GM20000 (cell line): ENCODE data around the gene DGKG.
A peak's percentile ranks its signal among the peaks of the same experiment; 100 is the strongest.

Experiments used
- DNase-seq: peaks from one replicate; pipeline ENCODE4 v3.0.0; 2012; ENCODE audit warnings: low spot score
- CTCF ChIP-seq: IDR thresholded peaks from 2 replicates; pipeline ENCODE4 v1.5.1; 2012; ENCODE audit warnings: mild to moderate bottlenecking, control low read depth; ENCODE audit errors: extremely low read depth, missing control alignments

The DGKG gene

GRCh38 chr3:186166036-186166435 is 196.0 kb downstream of the DGKG start:
- TF ChIP-seq CTCF = no peak
- DNase-seq = no peak

- DNase-seq = no peak
- no peak for TF ChIP-seq CTCF
Observed at GRCh38 chr3:186165331-186165730, 196.7 kb downstream of the DGKG start.

GRCh38 chr3:186164696-186165095 is 197.3 kb downstream of the DGKG start:
- TF ChIP-seq CTCF = no peak
- no peak for DNase-seq

- no peak for DNase-seq
- TF ChIP-seq CTCF = no peak
Observed at GRCh38 chr3:186162221-186162620, 199.8 kb downstream of the DGKG start.

GRCh38 chr3:186160691-186161243 is 201.3 kb downstream of the DGKG start:
- no peak for DNase-seq
- TF ChIP-seq CTCF = no peak

- no peak for DNase-seq
- no peak for TF ChIP-seq CTCF
Observed at GRCh38 chr3:186154641-186155040, 207.4 kb downstream of the DGKG start.

- no peak for TF ChIP-seq CTCF
- DNase-seq = peak; percentile 73
Observed at GRCh38 chr3:186152889-186153292, 209.1 kb downstream of the DGKG start.
